ENCODE data around the gene PCDH9. TPM values are rescaled to one million over a fixed set of nuclear protein-coding genes. Genes with fewer than 3 reads are reported as not detected.

The PCDH9 gene
- total RNA-seq, 1 experiment from 2014 or later: 0.11 TPM

DNA sequence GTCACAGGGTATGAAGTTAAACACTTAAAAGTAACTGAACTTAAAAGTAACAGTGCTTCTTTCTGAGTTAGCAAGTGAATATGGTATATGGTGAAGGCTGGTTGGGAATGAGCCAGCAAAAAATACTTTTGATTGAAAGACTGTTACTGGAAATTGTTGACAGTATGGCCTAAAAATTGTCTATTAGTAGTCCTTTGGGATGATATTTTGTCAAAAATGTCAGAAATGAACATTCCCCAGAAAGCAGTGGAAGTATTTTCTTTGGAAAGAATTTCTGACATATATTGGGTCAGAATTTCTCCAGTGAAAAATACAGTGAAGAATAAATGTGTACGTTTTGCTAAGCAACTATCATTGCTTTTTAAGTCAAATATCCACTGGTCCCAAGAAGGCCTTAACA is 860.5 kb downstream of the PCDH9 start:
- TF ChIP-seq CTCF (IDR thresholded peaks at IDR 0.05; ENCODE audit: insufficient read depth in 1 of 2, low read depth in 1 of 2, low read length in 1 of 2, severe bottlenecking in 1 of 2, unreplicated experiment in 1 of 2): no peak
- ChIA-PET CTCF (no interaction called here), POLR2A (no interaction called here)
- BruUV-seq (replicated peaks): no TSS peak
- Mint-ChIP-seq H3K9me3 (ENCODE audit: unreplicated experiment) (no peaks in the 10 kb centered on the region), H3K4me1 (ENCODE audit: low read depth, unreplicated experiment) (no peaks in the 10 kb centered on the region), H3K36me3 (ENCODE audit: insufficient read depth, unreplicated experiment) (no peaks in the 10 kb centered on the region), H3K27me3 (ENCODE audit: insufficient read depth, unreplicated experiment) (no peaks in the 10 kb centered on the region), H3K4me3 (ENCODE audit: unreplicated experiment) (no peak overlapping the region), H3K27ac (ENCODE audit: unreplicated experiment) (no peak overlapping the region)
- no peaks in the 10 kb centered on the region for H3K27me3 ChIP-seq (replicated peaks; ENCODE audit: control insufficient read depth, insufficient read depth, low read length)
- no peaks in the 10 kb centered on the region for H3K36me3 ChIP-seq (ENCODE audit: control insufficient read depth, insufficient read depth, low read length)
- DNase-seq: no peak
- H3K9me3 ChIP-seq: no peaks in the 10 kb centered on the region; the same call in 1 of the 2 replicates
- H3K4me1 ChIP-seq: no peaks in the 10 kb centered on the region
- H3K4me3 ChIP-seq (ENCODE audit: low read depth, low read length): no peak overlapping the region
- intact Hi-C loops (cut with micrococcal nuclease; ENCODE audit: unreplicated experiment): no loop called here

DNA sequence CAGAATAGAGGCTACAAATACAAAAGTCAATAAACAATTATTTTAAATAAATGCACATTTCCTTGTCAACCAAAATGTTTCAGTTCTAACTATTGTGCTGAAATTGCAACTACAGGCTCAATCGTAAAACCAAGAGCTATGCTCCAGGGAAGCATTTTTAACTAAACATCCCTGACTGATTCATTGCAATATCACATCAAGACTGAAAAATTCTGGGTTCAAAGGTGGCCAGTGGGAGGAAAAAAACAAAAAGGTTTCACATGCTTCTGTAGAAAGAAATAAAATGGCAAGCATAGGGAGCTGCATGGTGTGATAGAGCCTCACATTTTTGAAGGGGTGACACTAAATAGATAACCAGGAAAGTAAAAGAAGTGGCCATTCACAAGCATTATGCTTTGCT is 862.8 kb downstream of the PCDH9 start:
- Mint-ChIP-seq H3K4me3 (ENCODE audit: unreplicated experiment) (no peak overlapping the region), H3K27ac (ENCODE audit: unreplicated experiment) (no peak overlapping the region), H3K4me1 (ENCODE audit: low read depth, unreplicated experiment) (no peaks in the 10 kb centered on the region), H3K36me3 (ENCODE audit: insufficient read depth, unreplicated experiment) (no peaks in the 10 kb centered on the region), H3K27me3 (ENCODE audit: insufficient read depth, unreplicated experiment) (no peaks in the 10 kb centered on the region), H3K9me3 (ENCODE audit: unreplicated experiment) (no peaks in the 10 kb centered on the region)
- TF ChIP-seq CTCF (IDR thresholded peaks at IDR 0.05; ENCODE audit: insufficient read depth in 1 of 2, low read depth in 1 of 2, low read length in 1 of 2, severe bottlenecking in 1 of 2, unreplicated experiment in 1 of 2): no peak
- Histone ChIP-seq H3K4me1 (no peaks in the 10 kb centered on the region), H3K27me3 (replicated peaks; ENCODE audit: control insufficient read depth, insufficient read depth, low read length) (no peaks in the 10 kb centered on the region), H3K4me3 (ENCODE audit: low read depth, low read length) (no peak overlapping the region), H3K36me3 (ENCODE audit: control insufficient read depth, insufficient read depth, low read length) (no peaks in the 10 kb centered on the region), H3K9me3 (no peaks in the 10 kb centered on the region; the same call in 1 of the 2 replicates)
- ChIA-PET CTCF (no interaction called here), POLR2A (no interaction called here)
- BruUV-seq (replicated peaks): no TSS peak
- intact Hi-C loops (cut with micrococcal nuclease; ENCODE audit: unreplicated experiment): no loop called here
- DNase-seq: no peak

DNA sequence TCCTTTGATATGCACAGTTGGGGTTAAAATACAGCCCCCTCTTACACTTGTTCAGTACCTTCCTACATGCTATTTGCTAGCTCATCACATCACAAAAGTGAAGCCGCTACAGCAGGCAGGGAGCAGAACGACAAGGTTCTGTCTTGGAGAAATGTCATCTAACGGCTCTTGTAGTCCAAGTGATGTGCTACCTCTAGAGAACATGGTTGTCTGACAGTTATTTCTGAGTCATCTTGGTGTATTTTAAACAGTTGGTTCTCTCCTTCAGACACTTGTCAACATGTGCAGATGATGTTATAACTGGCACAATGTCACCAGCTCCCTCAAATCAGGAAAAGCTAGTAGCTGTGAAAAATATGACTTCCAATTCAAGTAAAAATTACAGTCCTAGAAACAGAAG is 865.0 kb downstream of the PCDH9 start:
- TF ChIP-seq CTCF (IDR thresholded peaks at IDR 0.05; ENCODE audit: insufficient read depth in 1 of 2, low read depth in 1 of 2, low read length in 1 of 2, severe bottlenecking in 1 of 2, unreplicated experiment in 1 of 2): no peak
- no TSS peak for BruUV-seq (replicated peaks)
- intact Hi-C loops (cut with micrococcal nuclease; ENCODE audit: unreplicated experiment): no loop called here
- Mint-ChIP-seq H3K4me1 (ENCODE audit: low read depth, unreplicated experiment) (no peaks in the 10 kb centered on the region), H3K27ac (ENCODE audit: unreplicated experiment) (no peak overlapping the region), H3K36me3 (ENCODE audit: insufficient read depth, unreplicated experiment) (no peaks in the 10 kb centered on the region), H3K27me3 (ENCODE audit: insufficient read depth, unreplicated experiment) (no peaks in the 10 kb centered on the region), H3K4me3 (ENCODE audit: unreplicated experiment) (no peak overlapping the region), H3K9me3 (ENCODE audit: unreplicated experiment) (no peaks in the 10 kb centered on the region)
- POLR2A ChIA-PET: no interaction called here
- Histone ChIP-seq H3K9me3 (no peaks in the 10 kb centered on the region), H3K4me1 (no peaks in the 10 kb centered on the region), H3K4me3 (ENCODE audit: low read depth, low read length) (no peak overlapping the region), H3K36me3 (ENCODE audit: control insufficient read depth, insufficient read depth, low read length) (no peaks in the 10 kb centered on the region), H3K27me3 (replicated peaks; ENCODE audit: control insufficient read depth, insufficient read depth, low read length) (no peaks in the 10 kb centered on the region)
- no peak for DNase-seq
- CTCF ChIA-PET: no interaction called here

All from Caco-2 (cell line).